Mesendoderm (in vitro differentiated cells): ENCODE data around the gene INSM1.

ENCODE experiments used
- DNase-seq: peaks from one replicate; pipeline ENCODE4 v3.0.0; 2013
- H2AK5ac ChIP-seq: 2 replicates; pipeline ENCODE4 v1.6.1; 2013; ENCODE audit warnings: low read length, inconsistent platforms
- H2BK120ac ChIP-seq: 2 replicates; pipeline ENCODE4 v1.6.1; 2013; ENCODE audit warnings: low read depth, mild to moderate bottlenecking, low read length, moderate library complexity, mixed read lengths
- H2BK15ac ChIP-seq: replicated peaks from 2 replicates; pipeline ENCODE4 v1.6.1; 2013; ENCODE audit warnings: low read depth, mild to moderate bottlenecking, moderate library complexity
- H2BK5ac ChIP-seq: 2 replicates; pipeline ENCODE4 v1.6.1; 2013; ENCODE audit warnings: low read length, inconsistent platforms
- H3K18ac ChIP-seq: 2 replicates; pipeline ENCODE4 v1.6.1; 2013; ENCODE audit warnings: mild to moderate bottlenecking, low read length, mixed read lengths
- H3K23ac ChIP-seq: one replicate; pipeline ENCODE4 v1.6.1; 2013; ENCODE audit warnings: low read length
- H3K27ac ChIP-seq: 2 replicates; pipeline ENCODE4 v1.5.1; 2013; ENCODE audit warnings: low read depth, mild to moderate bottlenecking, inconsistent platforms, low read length, moderate library complexity
- H3K27me3 ChIP-seq: 2 replicates; pipeline ENCODE4 v1.6.1; 2013; ENCODE audit warnings: low read length, control low read depth, mild to moderate bottlenecking, inconsistent platforms; ENCODE audit not compliant: insufficient read depth, poor library complexity
- H3K36me3 ChIP-seq: 2 replicates; pipeline ENCODE4 v1.6.1; 2013; ENCODE audit warnings: low read length, inconsistent platforms; ENCODE audit not compliant: control insufficient read depth, insufficient read depth
- H3K4ac ChIP-seq: one replicate; pipeline ENCODE4 v1.6.1; 2013; ENCODE audit warnings: low read depth, mild to moderate bottlenecking, low read length, moderate library complexity
- H3K4me1 ChIP-seq: 2 replicates; pipeline ENCODE4 v1.6.1; 2013; ENCODE audit warnings: low read depth, low read length, inconsistent platforms; ENCODE audit not compliant: control insufficient read depth
- H3K4me2 ChIP-seq: 2 replicates; pipeline ENCODE4 v1.6.1; 2013; ENCODE audit warnings: low read length
- H3K4me3 ChIP-seq: 2 replicates; pipeline ENCODE4 v1.5.1; 2013; ENCODE audit warnings: mild to moderate bottlenecking, low read length
- H3K56ac ChIP-seq: one replicate; pipeline ENCODE4 v1.6.1; 2013; ENCODE audit warnings: low read length
- H3K79me1 ChIP-seq: 2 replicates; pipeline ENCODE4 v1.6.1; 2013; ENCODE audit warnings: low read length, inconsistent platforms
- H3K79me2 ChIP-seq: 2 replicates; pipeline ENCODE4 v1.6.1; 2013; ENCODE audit warnings: mild to moderate bottlenecking, low read length; ENCODE audit not compliant: control insufficient read depth, insufficient read depth
- H3K9ac ChIP-seq: 2 replicates; pipeline ENCODE4 v1.6.1; 2013; ENCODE audit warnings: low read length, inconsistent platforms
- H4K5ac ChIP-seq: one replicate; pipeline ENCODE4 v1.6.1; 2013; ENCODE audit warnings: low read length
- H4K8ac ChIP-seq: one replicate; pipeline ENCODE4 v1.6.1; 2013; ENCODE audit warnings: low read depth, mild to moderate bottlenecking, control low read depth, low read length, moderate library complexity
- WGBS: extraction: QIAGEN DNeasy Blood & Tissue Kit; methylation state at CpG from one replicate; pipeline ENCODE4 v1.1.7; 2013; ENCODE audit warnings: low lambda C conversion rate, missing lambda C conversion rate; ENCODE audit not compliant: insufficient coverage; ENCODE audit errors: extremely low coverage; 5-methylcytosine and 5-hydroxymethylcytosine counted together

Gene INSM1

GRCh38 chr20:20371681-20372080 is 3.8 kb downstream of the INSM1 start:
- Histone ChIP-seq H3K27me3 (peaks cover 60% of the 10 kb centered on the region), H3K4me2 (no peak overlapping the region), H3K4me3 (no peak overlapping the region)

GRCh38 chr20:20373091-20373571 is 5.2 kb downstream of the INSM1 start:
- no CpG with 5 or more reads among the region's 17 CpGs for WGBS
- Histone ChIP-seq H3K27me3 (peaks cover 53% of the 10 kb centered on the region), H3K56ac (no peak overlapping the region), H3K79me2 (no peaks in the 10 kb centered on the region), H4K5ac (no peak overlapping the region), H3K36me3 (no peaks in the 10 kb centered on the region), H3K4me3 (no peak overlapping the region), H2AK5ac (no peak overlapping the region), H3K23ac (no peak overlapping the region), H3K9ac (no peak overlapping the region), H2BK120ac (no peak overlapping the region), H2BK15ac (no peak overlapping the region), H3K4me2 (no peak overlapping the region), H3K79me1 (no peaks in the 10 kb centered on the region), H4K8ac (no peak overlapping the region), H2BK5ac (no peak overlapping the region), H3K4me1 (no peaks in the 10 kb centered on the region), H3K27ac (no peak overlapping the region), H3K4ac (no peak overlapping the region), H3K18ac (no peak overlapping the region)
- no peak for DNase-seq

More at GRCh38 chr20:20371681-20372080, 3.8 kb downstream of the INSM1 start:
- no peak overlapping the region for H3K9ac ChIP-seq
- H2AK5ac ChIP-seq: no peak overlapping the region
- H3K79me1 ChIP-seq: no peaks in the 10 kb centered on the region
- peak; percentile 65 for DNase-seq
- H3K4ac ChIP-seq: no peak overlapping the region
- no peaks in the 10 kb centered on the region for H3K36me3 ChIP-seq
- H3K27ac ChIP-seq: no peak overlapping the region
- H4K5ac ChIP-seq: no peak overlapping the region
- no peak overlapping the region for H2BK15ac ChIP-seq
- H3K23ac ChIP-seq: no peak overlapping the region
- no peak overlapping the region for H3K18ac ChIP-seq
- H4K8ac ChIP-seq: no peak overlapping the region
- H3K79me2 ChIP-seq: no peaks in the 10 kb centered on the region
- no peak overlapping the region for H2BK120ac ChIP-seq
- H3K56ac ChIP-seq: no peak overlapping the region
- no CpG with 5 or more reads among the region's 3 CpGs for WGBS
- H2BK5ac ChIP-seq: no peak overlapping the region
- no peaks in the 10 kb centered on the region for H3K4me1 ChIP-seq

- H3K27ac ChIP-seq: no peak overlapping the region
- no peak overlapping the region for H4K5ac ChIP-seq
- H4K8ac ChIP-seq: no peak overlapping the region
- no peaks in the 10 kb centered on the region for H3K79me2 ChIP-seq
- H3K23ac ChIP-seq: no peak overlapping the region
- no peak overlapping the region for H3K56ac ChIP-seq
- no peak overlapping the region for H2BK120ac ChIP-seq
- no peak overlapping the region for H2BK5ac ChIP-seq
- peaks cover 30% of the 10 kb centered on the region for H3K27me3 ChIP-seq
- DNase-seq: no peak
- H3K9ac ChIP-seq: no peak overlapping the region
- no peak overlapping the region for H2BK15ac ChIP-seq
- H3K18ac ChIP-seq: no peak overlapping the region
- H3K4me1 ChIP-seq: no peaks in the 10 kb centered on the region
- H3K4me2 ChIP-seq: no peak overlapping the region
- H2AK5ac ChIP-seq: no peak overlapping the region
- H3K4ac ChIP-seq: no peak overlapping the region
- no peaks in the 10 kb centered on the region for H3K79me1 ChIP-seq
- H3K4me3 ChIP-seq: no peak overlapping the region
- no peaks in the 10 kb centered on the region for H3K36me3 ChIP-seq
- WGBS: no CpG with 5 or more reads among the region's 8 CpGs
Measured at GRCh38 chr20:20375862-20376261, 8.0 kb downstream of the INSM1 start.

GRCh38 chr20:20386192-20386591 is 18.3 kb downstream of the INSM1 start:
- no peak overlapping the region for H3K4me2 ChIP-seq
- WGBS: no CpG with 5 or more reads among the region's 9 CpGs
- no peak overlapping the region for H4K8ac ChIP-seq
- H3K79me2 ChIP-seq: no peaks in the 10 kb centered on the region
- H2AK5ac ChIP-seq: no peak overlapping the region
- no peaks in the 10 kb centered on the region for H3K4me1 ChIP-seq
- no peak overlapping the region for H2BK15ac ChIP-seq
- H2BK120ac ChIP-seq: no peak overlapping the region
- no peak overlapping the region for H3K56ac ChIP-seq
- no peak for DNase-seq
- H3K79me1 ChIP-seq: no peaks in the 10 kb centered on the region
- H3K18ac ChIP-seq: no peak overlapping the region
- no peak overlapping the region for H2BK5ac ChIP-seq
- H3K23ac ChIP-seq: no peak overlapping the region
- no peak overlapping the region for H3K27ac ChIP-seq
- no peak overlapping the region for H3K4me3 ChIP-seq
- no peaks in the 10 kb centered on the region for H3K36me3 ChIP-seq
- H3K4ac ChIP-seq: no peak overlapping the region
- H3K27me3 ChIP-seq: no peaks in the 10 kb centered on the region
- H4K5ac ChIP-seq: no peak overlapping the region
- no peak overlapping the region for H3K9ac ChIP-seq

- H4K8ac ChIP-seq: no peak overlapping the region
- no peaks in the 10 kb centered on the region for H3K36me3 ChIP-seq
- no peak overlapping the region for H2BK120ac ChIP-seq
- H2BK15ac ChIP-seq: no peak overlapping the region
- H3K27ac ChIP-seq: no peak overlapping the region
- no peak for DNase-seq
- H3K4me1 ChIP-seq: no peaks in the 10 kb centered on the region
- no peak overlapping the region for H3K23ac ChIP-seq
- H3K27me3 ChIP-seq: no peaks in the 10 kb centered on the region
- no peaks in the 10 kb centered on the region for H3K79me2 ChIP-seq
- H3K4me2 ChIP-seq: no peak overlapping the region
- no peak overlapping the region for H3K4me3 ChIP-seq
- H4K5ac ChIP-seq: no peak overlapping the region
- H2BK5ac ChIP-seq: no peak overlapping the region
- no peak overlapping the region for H3K18ac ChIP-seq
- no peak overlapping the region for H2AK5ac ChIP-seq
- WGBS: no CpG with 5 or more reads among the region's 9 CpGs
- H3K56ac ChIP-seq: no peak overlapping the region
- H3K4ac ChIP-seq: no peak overlapping the region
- H3K9ac ChIP-seq: no peak overlapping the region
- H3K79me1 ChIP-seq: no peaks in the 10 kb centered on the region
Measured at GRCh38 chr20:20390393-20390792, 22.5 kb downstream of the INSM1 start.

- H3K56ac ChIP-seq: no peak overlapping the region
- H3K27ac ChIP-seq: no peak overlapping the region
- no peaks in the 10 kb centered on the region for H3K79me1 ChIP-seq
- no peaks in the 10 kb centered on the region for H3K79me2 ChIP-seq
- no peak overlapping the region for H3K4me3 ChIP-seq
- no peaks in the 10 kb centered on the region for H3K4me1 ChIP-seq
- no peaks in the 10 kb centered on the region for H3K36me3 ChIP-seq
- H4K8ac ChIP-seq: no peak overlapping the region
- H3K27me3 ChIP-seq: no peaks in the 10 kb centered on the region
- no peak overlapping the region for H3K4ac ChIP-seq
- no peak overlapping the region for H2BK15ac ChIP-seq
- no peak overlapping the region for H2BK120ac ChIP-seq
- no peak overlapping the region for H3K18ac ChIP-seq
- H3K23ac ChIP-seq: no peak overlapping the region
- no CpG with 5 or more reads among the region's 4 CpGs for WGBS
- H2BK5ac ChIP-seq: no peak overlapping the region
- DNase-seq: no peak
- no peak overlapping the region for H3K4me2 ChIP-seq
- H2AK5ac ChIP-seq: no peak overlapping the region
- no peak overlapping the region for H4K5ac ChIP-seq
- no peak overlapping the region for H3K9ac ChIP-seq
Measured at GRCh38 chr20:20391115-20391514, 23.2 kb downstream of the INSM1 start.
